GM12878 (cell line): ENCODE measurements around the gene FXYD7. TPM values are rescaled to one million over a fixed set of nuclear protein-coding genes. Genes with fewer than 3 reads are reported as not detected.

ENCODE experiments used
- ATAC-seq: fragments of 200-7000 bp; cut with Tn5 transposase; 3 replicates; pipeline ENCODE4 v1.9.1; 2020; ENCODE audit warnings: mild to moderate bottlenecking, moderate library complexity
- BruUV-seq: library from RNA; stranded (reverse); fragments of 400-500 nt; replicated peaks from 2 replicates; lab custom pipeline; 2021; lab: Mats Ljungman, UMichigan
- CTCF ChIA-PET: fragments of 300-600 bp; sonication (Branson Sonifier 250); formaldehyde crosslinking; extraction: SDS; loops from one replicate; lab custom pipeline; 2021; ENCODE audit warnings: inconsistent platforms; lab: Yijun Ruan, JAX
- POLR2A ChIA-PET: fragments of 350-600 bp; formaldehyde crosslinking; extraction: SDS; loops from one replicate; lab custom pipeline; 2021; ENCODE audit warnings: inconsistent platforms; lab: Charles Lee
- RAD21 ChIA-PET: fragments of 300-600 bp; sonication (Branson Sonifier 250); formaldehyde crosslinking; loops from one replicate; lab custom pipeline; 2023; ENCODE audit warnings: antibody characterized with exemption; ENCODE audit not compliant: unreplicated experiment; lab: Charles Lee
- SMC1A ChIA-PET: fragments of 300-600 bp; sonication (Branson Sonifier 250); formaldehyde crosslinking; loops from one replicate; lab custom pipeline; 2023; ENCODE audit not compliant: unreplicated experiment, uncharacterized antibody; lab: Charles Lee
- DNase-seq: peaks from one replicate; pipeline ENCODE4 v3.0.0-alpha.2; 2011; ENCODE audit warnings: low read depth, low spot score
- FAIRE-seq: peaks from 3 replicates; lab custom pipeline; 2011; peaks lifted over from hg19 to GRCh38; lab: Jason Lieb, UNC
- H2AFZ ChIP-seq: 2 replicates; pipeline ENCODE4 v1.6.0; 2011; ENCODE audit warnings: low read depth, low read length, control low read depth; ENCODE audit not compliant: control insufficient read depth
- H3K27ac ChIP-seq: 2 replicates; pipeline ENCODE4 v1.5.1; 2011; ENCODE audit warnings: control low read depth; ENCODE audit not compliant: control insufficient read depth, insufficient read depth
- H3K27me3 ChIP-seq, 2 experiments: replicated peaks in 1 of 2; 2 replicates each; pipeline versions ENCODE4 v1.6.0 to v1.6.1; 2011; ENCODE audit warnings: low read length in 1 of 2; ENCODE audit not compliant: control insufficient read depth in 2 of 2, insufficient read depth in 2 of 2
- H3K36me3 ChIP-seq, 2 experiments: 2 replicates each; pipeline ENCODE4 v1.5.1; 2011; ENCODE audit warnings: low read length in 1 of 2; ENCODE audit not compliant: control insufficient read depth in 2 of 2, insufficient read depth in 2 of 2
- H3K4me1 ChIP-seq: 2 replicates; pipeline ENCODE4 v1.6.1; 2011; ENCODE audit warnings: mild to moderate bottlenecking, low read length, moderate library complexity, mixed read lengths; ENCODE audit not compliant: control insufficient read depth, insufficient read depth
- H3K4me2 ChIP-seq: 2 replicates; pipeline ENCODE4 v1.6.0; 2011; ENCODE audit warnings: control low read depth; ENCODE audit not compliant: control insufficient read depth, insufficient read depth
- H3K4me3 ChIP-seq: fragments of 200-600 bp; sonication (generic); 2 replicates; pipeline ENCODE4 v1.5.1; 2016
- H3K79me2 ChIP-seq: 2 replicates; pipeline ENCODE4 v1.6.0; 2011; ENCODE audit warnings: low read length; ENCODE audit not compliant: control insufficient read depth, insufficient read depth
- H3K9ac ChIP-seq: 2 replicates; pipeline ENCODE4 v1.8.0; 2011; ENCODE audit warnings: low read length, control low read depth, mixed read lengths; ENCODE audit not compliant: control insufficient read depth, insufficient read depth
- H3K9me3 ChIP-seq: replicated peaks from 3 replicates; pipeline ENCODE4 v1.5.1; 2011; ENCODE audit warnings: mild to moderate bottlenecking, low read length; ENCODE audit not compliant: control insufficient read depth, insufficient read depth
- H4K20me1 ChIP-seq: 2 replicates; pipeline ENCODE4 v1.6.0; 2011; ENCODE audit not compliant: control insufficient read depth, insufficient read depth
- BCL11A ChIP-seq: IDR thresholded peaks from 2 replicates; pipeline ENCODE4 v1.6.1; 2011; ENCODE audit warnings: low read depth, low read length
- CHD4 ChIP-seq: fragments of 200-600 bp; sonication (generic); IDR thresholded peaks from 2 replicates; pipeline ENCODE4 v1.6.1; 2016; ENCODE audit warnings: mild to moderate bottlenecking
- ESRRA ChIP-seq: IDR thresholded peaks from 2 replicates; pipeline ENCODE4 v1.6.1; 2012; ENCODE audit warnings: mild to moderate bottlenecking, low read length, improper control_type of control experiment
- MXI1 ChIP-seq: fragments of 150-350 bp; IDR thresholded peaks from 2 replicates; pipeline ENCODE4 v1.6.1; 2011; ENCODE audit warnings: low read depth, mild to moderate bottlenecking, inconsistent platforms, low read length, improper control_type of control experiment
- PML ChIP-seq: IDR thresholded peaks from 2 replicates; pipeline ENCODE4 v1.6.1; 2012; ENCODE audit warnings: low read length, inconsistent platforms
- RELA ChIP-seq: fragments of 450-650 bp; IDR thresholded peaks from 2 replicates; pipeline ENCODE4 v1.8.0; 2014; ENCODE audit warnings: borderline replicate concordance; ENCODE audit not compliant: partially characterized antibody
- SIX5 ChIP-seq: IDR thresholded peaks from 2 replicates; pipeline ENCODE4 v1.6.1; 2011; ENCODE audit warnings: mild to moderate bottlenecking, low read depth, low read length, moderate library complexity; ENCODE audit not compliant: severe bottlenecking
- SMARCA5 ChIP-seq: fragments of 450-650 bp; IDR thresholded peaks from 2 replicates; pipeline ENCODE4 v1.6.1; 2017; ENCODE audit warnings: mild to moderate bottlenecking
- SREBF2 ChIP-seq: IDR thresholded peaks from 2 replicates; pipeline ENCODE4 v1.6.1; 2012; ENCODE audit warnings: mild to moderate bottlenecking, low read length
- SRF ChIP-seq, 2 experiments: IDR thresholded peaks; 2 replicates each; pipeline ENCODE4 v1.6.1; 2011; ENCODE audit warnings: low read depth in 2 of 2, low read length in 2 of 2, mild to moderate bottlenecking in 1 of 2, moderate library complexity in 1 of 2
- STAT1 ChIP-seq: fragments of 450-650 bp; conservative IDR thresholded peaks from 2 replicates; pipeline ENCODE4 v1.6.1; 2014; ENCODE audit warnings: antibody characterized with exemption, mild to moderate bottlenecking
- YBX1 ChIP-seq: fragments of 450-650 bp; IDR thresholded peaks from 2 replicates; pipeline ENCODE4 v1.6.1; 2016; ENCODE audit warnings: antibody characterized with exemption
- WGBS: methylation state at CpG from one replicate; pipeline ENCODE4 v1.1.6; 2016; ENCODE audit warnings: low lambda C conversion rate; ENCODE audit not compliant: insufficient replicate concordance, insufficient coverage; ENCODE audit errors: missing lambda C conversion rate; 5-methylcytosine and 5-hydroxymethylcytosine counted together
- in situ Hi-C: fragments of 300-500 bp; cut with MboI; formaldehyde crosslinking; loops from 9 replicates; pipeline ENCODE4 v1.14.3; 2018; ENCODE audit warnings: mixed read lengths
- intact Hi-C: fragments of 100-400 bp; cut with micrococcal nuclease; formaldehyde crosslinking; loops from one replicate; pipeline ENCODE4 v1.14.2; 2022; ENCODE audit not compliant: unreplicated experiment
- polyA plus RNA-seq, 11 experiments: library from polyadenylated mRNA; depleted of rRNA in 4 of 11; unstranded in 6 of 11; stranded (reverse) in 5 of 11; fragments of >200 nt; fragmentation: Nextera tagmentation in 4 of 11; fragmentation: Illumina TruSeq in 1 of 11; extraction: Ambion mirVana in 4 of 11; extraction: Trizol in 1 of 11; gene quantifications; 1 replicate in 1 of 11; 2 replicates in 10 of 11; pipeline versions ENCODE4 v1.2.1 to v1.2.3, GENCODE V29; 2011 to 2016; ENCODE audit warnings: inconsistent platforms in 2 of 11, missing spikeins in 2 of 11, low read depth in 1 of 11
- total RNA-seq, 4 experiments: library from RNA; depleted of rRNA in 3 of 4; stranded (reverse); fragments of >200 nt in 3 of 4; fragmentation: Illumina TruSeq in 1 of 4; extraction: Trizol in 1 of 4; gene quantifications; 2 replicates each; pipeline versions ENCODE4 v1.2.1 to v1.2.3, GENCODE V29; 2013 to 2021
- TF ChIP-seq, protein P1 (sequence below): fragments of 150-350 bp; IDR thresholded peaks from 2 replicates; pipeline ENCODE4 v1.6.1; 2016; ENCODE audit warnings: low read depth, low read length
- TF ChIP-seq, protein P2 (sequence below), 3 experiments: IDR thresholded peaks in 2 of 3; conservative IDR thresholded peaks in 1 of 3; 2 replicates each; pipeline ENCODE4 v1.5.1; 2011; ENCODE audit warnings: low read depth in 3 of 3, low read length in 3 of 3, mild to moderate bottlenecking in 3 of 3, control low read depth in 2 of 3, moderate library complexity in 2 of 3, inconsistent platforms in 1 of 3, mixed read lengths in 1 of 3; ENCODE audit not compliant: control insufficient read depth in 2 of 3, insufficient read depth in 1 of 3; ENCODE audit errors: extremely low read depth in 1 of 3
- TF ChIP-seq, protein P3 (sequence below): IDR thresholded peaks from 2 replicates; pipeline ENCODE4 v1.6.1; 2011; ENCODE audit warnings: borderline replicate concordance, low read depth, mild to moderate bottlenecking, moderate library complexity, mixed read lengths, low read length; ENCODE audit not compliant: insufficient read depth; ENCODE audit errors: extremely low read length

Gene FXYD7
- total and polyA plus RNA-seq, 10 of the 15 experiments (the other 5 are each of a cell fraction or from before 2014, with no cell fraction given), result 0.07 to 0.28 (median 0.12) TPM; not detected in 7

DNA sequence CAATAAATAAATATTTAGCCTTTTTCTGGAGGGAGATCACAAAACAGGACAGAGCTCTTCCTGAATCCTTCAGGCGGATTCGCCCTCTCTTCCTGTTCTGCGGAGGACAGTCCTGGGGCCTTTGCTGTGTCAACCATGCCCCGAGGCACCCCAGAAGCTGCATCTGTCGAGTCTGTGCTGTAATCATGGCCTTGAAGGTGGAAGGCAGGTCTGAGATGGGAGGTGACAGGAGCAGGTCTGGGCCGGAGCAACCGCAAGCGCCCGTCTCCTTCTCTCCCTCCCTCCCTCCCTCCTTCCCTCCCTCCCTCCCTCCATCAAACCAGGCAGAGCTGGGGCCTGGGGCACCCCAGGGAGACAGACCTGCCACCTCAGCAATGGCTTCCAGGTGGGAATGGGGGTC is 32.1 kb upstream of the FXYD7 start:
- ChIA-PET SMC1A (interaction anchor here (1.5 kb wide), 1 partner anchor 41 kb away, joined by 5 read pairs; no protein-coding TSS in a partner anchor), POLR2A (no interaction called here), RAD21 (interaction anchor here (1.7 to 1.9 kb wide), 2 partner anchors 30 to 41 kb away, joined by 4 to 6 read pairs; no protein-coding TSS in a partner anchor), CTCF (interaction anchor here (1.1 to 1.4 kb wide), 2 partner anchors 30 to 106 kb away, joined by 3 to 5 read pairs; no protein-coding TSS in a partner anchor)
- intact Hi-C loops, result no loop called here
- DNase-seq, result no peak
- Histone ChIP-seq H3K79me2 (no peaks in the 10 kb centered on the region), H3K4me2 (no peak overlapping the region), H3K9me3 (no peaks in the 10 kb centered on the region; the same call in 2 of the 3 replicates), H2AFZ (no peak overlapping the region), H4K20me1 (no peaks in the 10 kb centered on the region), H3K4me1 (no peaks in the 10 kb centered on the region), H3K27me3 (peaks cover 0 to 2% of the 10 kb centered on the region in 2 experiments; a peak in 1 of 4 replicates), H3K4me3 (no peak overlapping the region), H3K9ac (no peak overlapping the region), H3K36me3 (no peaks in the 10 kb centered on the region), H3K27ac (no peak overlapping the region)
- TF ChIP-seq SMARCA5 (no peak), ESRRA (no peak), STAT1 (no peak), SIX5 (no peak), CHD4 (no peak), PML (no peak), RELA (no peak), SREBF2 (no peak), SRF (IDR thresholded peaks at IDR 0.05; ENCODE audit: low read depth in 2 of 2, low read length in 2 of 2) (no peak), YBX1 (no peak), BCL11A (no peak), MXI1 (no peak)
- TF ChIP-seq, protein P1, sequence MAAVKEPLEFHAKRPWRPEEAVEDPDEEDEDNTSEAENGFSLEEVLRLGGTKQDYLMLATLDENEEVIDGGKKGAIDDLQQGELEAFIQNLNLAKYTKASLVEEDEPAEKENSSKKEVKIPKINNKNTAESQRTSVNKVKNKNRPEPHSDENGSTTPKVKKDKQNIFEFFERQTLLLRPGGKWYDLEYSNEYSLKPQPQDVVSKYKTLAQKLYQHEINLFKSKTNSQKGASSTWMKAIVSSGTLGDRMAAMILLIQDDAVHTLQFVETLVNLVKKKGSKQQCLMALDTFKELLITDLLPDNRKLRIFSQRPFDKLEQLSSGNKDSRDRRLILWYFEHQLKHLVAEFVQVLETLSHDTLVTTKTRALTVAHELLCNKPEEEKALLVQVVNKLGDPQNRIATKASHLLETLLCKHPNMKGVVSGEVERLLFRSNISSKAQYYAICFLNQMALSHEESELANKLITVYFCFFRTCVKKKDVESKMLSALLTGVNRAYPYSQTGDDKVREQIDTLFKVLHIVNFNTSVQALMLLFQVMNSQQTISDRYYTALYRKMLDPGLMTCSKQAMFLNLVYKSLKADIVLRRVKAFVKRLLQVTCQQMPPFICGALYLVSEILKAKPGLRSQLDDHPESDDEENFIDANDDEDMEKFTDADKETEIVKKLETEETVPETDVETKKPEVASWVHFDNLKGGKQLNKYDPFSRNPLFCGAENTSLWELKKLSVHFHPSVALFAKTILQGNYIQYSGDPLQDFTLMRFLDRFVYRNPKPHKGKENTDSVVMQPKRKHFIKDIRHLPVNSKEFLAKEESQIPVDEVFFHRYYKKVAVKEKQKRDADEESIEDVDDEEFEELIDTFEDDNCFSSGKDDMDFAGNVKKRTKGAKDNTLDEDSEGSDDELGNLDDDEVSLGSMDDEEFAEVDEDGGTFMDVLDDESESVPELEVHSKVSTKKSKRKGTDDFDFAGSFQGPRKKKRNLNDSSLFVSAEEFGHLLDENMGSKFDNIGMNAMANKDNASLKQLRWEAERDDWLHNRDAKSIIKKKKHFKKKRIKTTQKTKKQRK, result no peak
- TF ChIP-seq, protein P2, sequence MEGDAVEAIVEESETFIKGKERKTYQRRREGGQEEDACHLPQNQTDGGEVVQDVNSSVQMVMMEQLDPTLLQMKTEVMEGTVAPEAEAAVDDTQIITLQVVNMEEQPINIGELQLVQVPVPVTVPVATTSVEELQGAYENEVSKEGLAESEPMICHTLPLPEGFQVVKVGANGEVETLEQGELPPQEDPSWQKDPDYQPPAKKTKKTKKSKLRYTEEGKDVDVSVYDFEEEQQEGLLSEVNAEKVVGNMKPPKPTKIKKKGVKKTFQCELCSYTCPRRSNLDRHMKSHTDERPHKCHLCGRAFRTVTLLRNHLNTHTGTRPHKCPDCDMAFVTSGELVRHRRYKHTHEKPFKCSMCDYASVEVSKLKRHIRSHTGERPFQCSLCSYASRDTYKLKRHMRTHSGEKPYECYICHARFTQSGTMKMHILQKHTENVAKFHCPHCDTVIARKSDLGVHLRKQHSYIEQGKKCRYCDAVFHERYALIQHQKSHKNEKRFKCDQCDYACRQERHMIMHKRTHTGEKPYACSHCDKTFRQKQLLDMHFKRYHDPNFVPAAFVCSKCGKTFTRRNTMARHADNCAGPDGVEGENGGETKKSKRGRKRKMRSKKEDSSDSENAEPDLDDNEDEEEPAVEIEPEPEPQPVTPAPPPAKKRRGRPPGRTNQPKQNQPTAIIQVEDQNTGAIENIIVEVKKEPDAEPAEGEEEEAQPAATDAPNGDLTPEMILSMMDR (IDR thresholded peaks at IDR 0.05 in 2 of 3, conservative IDR thresholded peaks at IDR 0.05 in 1 of 3; ENCODE audit: control insufficient read depth in 2 of 3, extremely low read depth in 1 of 3, insufficient read depth in 1 of 3, low read depth in 3 of 3, low read length in 3 of 3), result no peak
- TF ChIP-seq, protein P3, sequence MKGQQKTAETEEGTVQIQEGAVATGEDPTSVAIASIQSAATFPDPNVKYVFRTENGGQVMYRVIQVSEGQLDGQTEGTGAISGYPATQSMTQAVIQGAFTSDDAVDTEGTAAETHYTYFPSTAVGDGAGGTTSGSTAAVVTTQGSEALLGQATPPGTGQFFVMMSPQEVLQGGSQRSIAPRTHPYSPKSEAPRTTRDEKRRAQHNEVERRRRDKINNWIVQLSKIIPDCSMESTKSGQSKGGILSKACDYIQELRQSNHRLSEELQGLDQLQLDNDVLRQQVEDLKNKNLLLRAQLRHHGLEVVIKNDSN, result no peak
- no TSS peak for BruUV-seq
- no peak for ATAC-seq
- FAIRE-seq, result no peak
- in situ Hi-C loops, result no loop called here
- WGBS, result 55% methylated on average over 6 of the region's 9 CpGs
